ENCODE results near the gene KCNC1.

The KCNC1 gene

GRCh38 chr11:17770917-17771316, 36.3 kb downstream of the KCNC1 start:
- TF ChIP-seq CTCF (conservative IDR thresholded peaks at IDR 0.05; ENCODE audit: control insufficient read depth, insufficient read depth, low read depth, low read length): peak; percentile 38
- no peak overlapping the region for H3K4me3 ChIP-seq (ENCODE audit: control insufficient read depth, low read depth, low read length)
- DNase-seq (ENCODE audit: low read depth): peak; percentile 27

GRCh38 chr11:17771415-17771814, 36.8 kb downstream of the KCNC1 start:
- H3K4me3 ChIP-seq (ENCODE audit: control insufficient read depth, low read depth, low read length): no peak overlapping the region
- no peak for TF ChIP-seq CTCF (conservative IDR thresholded peaks at IDR 0.05; ENCODE audit: control insufficient read depth, insufficient read depth, low read depth, low read length)
- no peak for DNase-seq (ENCODE audit: low read depth)

GRCh38 chr11:17771841-17772401, 37.3 kb downstream of the KCNC1 start:
- TF ChIP-seq CTCF (conservative IDR thresholded peaks at IDR 0.05; ENCODE audit: control insufficient read depth, insufficient read depth, low read depth, low read length): no peak
- no peak overlapping the region for H3K4me3 ChIP-seq (ENCODE audit: control insufficient read depth, low read depth, low read length)
- no peak for DNase-seq (ENCODE audit: low read depth)

GRCh38 chr11:17772704-17773600, 38.4 kb downstream of the KCNC1 start:
- no peak for DNase-seq (ENCODE audit: low read depth)
- no peak overlapping the region for H3K4me3 ChIP-seq (ENCODE audit: control insufficient read depth, low read depth, low read length)
- TF ChIP-seq CTCF (conservative IDR thresholded peaks at IDR 0.05; ENCODE audit: control insufficient read depth, insufficient read depth, low read depth, low read length): no peak

GRCh38 chr11:17773674-17774073, 39.1 kb downstream of the KCNC1 start:
- TF ChIP-seq CTCF (conservative IDR thresholded peaks at IDR 0.05; ENCODE audit: control insufficient read depth, insufficient read depth, low read depth, low read length): no peak
- H3K4me3 ChIP-seq (ENCODE audit: control insufficient read depth, low read depth, low read length): no peak overlapping the region
- no peak for DNase-seq (ENCODE audit: low read depth)

GRCh38 chr11:17774232-17775034, 39.9 kb downstream of the KCNC1 start:
- no peak for DNase-seq (ENCODE audit: low read depth)
- TF ChIP-seq CTCF (conservative IDR thresholded peaks at IDR 0.05; ENCODE audit: control insufficient read depth, insufficient read depth, low read depth, low read length): no peak
- no peak overlapping the region for H3K4me3 ChIP-seq (ENCODE audit: control insufficient read depth, low read depth, low read length)

Data from fibroblast of mammary gland (primary cell).